ENCODE data around the gene ANGPTL2. TPM values are rescaled to one million over a fixed set of nuclear protein-coding genes. Genes with fewer than 3 reads are reported as not detected.

Gene ANGPTL2
- total and polyA plus RNA-seq, 3 experiments from 2014 or later, result not detected

DNA sequence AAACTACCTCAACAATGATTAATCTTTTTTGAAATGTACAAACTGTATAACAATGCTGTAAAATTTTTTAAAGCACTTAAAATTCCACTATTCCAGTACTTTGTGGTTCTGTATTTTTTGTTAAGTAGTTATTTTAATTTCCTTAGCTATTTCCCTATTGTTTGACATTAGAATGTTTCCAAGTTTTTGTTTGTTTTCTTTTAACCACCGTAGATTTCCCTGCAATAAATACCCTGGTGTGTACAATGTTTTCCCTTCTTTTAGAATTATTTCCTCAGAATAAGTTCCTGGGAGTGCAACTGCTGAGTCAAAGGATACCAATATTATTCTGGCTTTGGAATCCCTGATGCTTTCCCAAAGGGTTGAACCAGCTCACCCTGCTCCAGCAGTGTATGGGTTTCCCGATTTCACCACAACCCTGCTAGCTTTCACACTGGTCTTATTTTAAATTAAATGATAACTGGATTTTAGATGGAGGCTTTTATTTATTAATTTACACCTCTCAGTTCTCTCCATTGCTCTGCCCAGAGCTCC is 20.6 kb upstream of the ANGPTL2 start:
- H3K36me3 ChIP-seq (ENCODE audit: insufficient read depth, low read length), result no peaks in the 10 kb centered on the region
- Mint-ChIP-seq H3K4me3 (no peak overlapping the region), H3K9me3 (no peaks in the 10 kb centered on the region), H3K36me3 (peaks cover 0 to 9% (median 1%) of the 10 kb centered on the region in 3 donors), H3K4me1 (no peaks in the 10 kb centered on the region), H3K27ac (peak overlapping the region in 1 of 8 donors; percentile 35), H3K27me3 (peaks cover 3 to 4% of the 10 kb centered on the region in 2 donors)
- ChIA-PET CTCF (no interaction called here), POLR2A (no interaction called here)
- no peaks in the 10 kb centered on the region for H3K9me3 ChIP-seq (ENCODE audit: low read length)
- no peaks in the 10 kb centered on the region for H3K27me3 ChIP-seq (ENCODE audit: insufficient read depth, low read length, poor library complexity, severe bottlenecking)
- H3K27ac ChIP-seq (ENCODE audit: low read depth, low read length), result no peak overlapping the region
- DNase-seq, result no peak
- no peaks in the 10 kb centered on the region for H3K4me1 ChIP-seq (ENCODE audit: insufficient read depth, low read length)
- no peak overlapping the region for H3K4me3 ChIP-seq (ENCODE audit: low read length)

DNA sequence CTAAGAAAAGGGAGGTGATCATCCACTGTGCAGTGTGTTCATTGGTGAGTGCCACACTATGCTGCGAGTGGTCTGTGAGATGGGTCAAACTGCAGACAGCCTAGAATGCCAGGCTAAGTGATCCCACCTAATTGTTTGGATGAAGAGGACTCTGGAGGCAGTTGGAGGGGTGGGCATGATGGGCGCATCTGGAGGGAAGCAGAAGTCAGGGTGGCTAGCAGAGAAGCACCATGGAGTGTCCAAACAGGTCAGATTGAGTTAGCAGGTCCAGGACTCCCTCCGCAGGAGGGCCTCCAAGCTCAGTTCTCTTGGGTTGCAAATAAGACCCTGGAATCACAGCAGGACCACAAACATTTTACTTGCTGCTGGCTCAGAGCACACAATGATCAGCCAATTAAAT is 19.9 kb upstream of the ANGPTL2 start:
- peaks cover 0 to 9% (median 3%) of the 10 kb centered on the region in 3 donors for H3K36me3 Mint-ChIP-seq
- no peak for DNase-seq
- Histone ChIP-seq H3K4me1 (ENCODE audit: insufficient read depth, low read length) (no peaks in the 10 kb centered on the region), H3K36me3 (ENCODE audit: insufficient read depth, low read length) (no peaks in the 10 kb centered on the region), H3K27ac (ENCODE audit: low read depth, low read length) (no peak overlapping the region), H3K9me3 (ENCODE audit: low read length) (no peaks in the 10 kb centered on the region), H3K27me3 (ENCODE audit: insufficient read depth, low read length, poor library complexity, severe bottlenecking) (no peaks in the 10 kb centered on the region), H3K4me3 (ENCODE audit: low read length) (no peak overlapping the region)
- ChIA-PET CTCF (no interaction called here), POLR2A (no interaction called here)
- H3K4me3 Mint-ChIP-seq, result no peak overlapping the region
- no peaks in the 10 kb centered on the region for H3K4me1 Mint-ChIP-seq
- no peaks in the 10 kb centered on the region for H3K9me3 Mint-ChIP-seq
- H3K27ac Mint-ChIP-seq, result peak overlapping the region in 1 of 8 donors; percentile 21
- H3K27me3 Mint-ChIP-seq, result peaks cover 2 to 3% of the 10 kb centered on the region in 2 donors

DNA sequence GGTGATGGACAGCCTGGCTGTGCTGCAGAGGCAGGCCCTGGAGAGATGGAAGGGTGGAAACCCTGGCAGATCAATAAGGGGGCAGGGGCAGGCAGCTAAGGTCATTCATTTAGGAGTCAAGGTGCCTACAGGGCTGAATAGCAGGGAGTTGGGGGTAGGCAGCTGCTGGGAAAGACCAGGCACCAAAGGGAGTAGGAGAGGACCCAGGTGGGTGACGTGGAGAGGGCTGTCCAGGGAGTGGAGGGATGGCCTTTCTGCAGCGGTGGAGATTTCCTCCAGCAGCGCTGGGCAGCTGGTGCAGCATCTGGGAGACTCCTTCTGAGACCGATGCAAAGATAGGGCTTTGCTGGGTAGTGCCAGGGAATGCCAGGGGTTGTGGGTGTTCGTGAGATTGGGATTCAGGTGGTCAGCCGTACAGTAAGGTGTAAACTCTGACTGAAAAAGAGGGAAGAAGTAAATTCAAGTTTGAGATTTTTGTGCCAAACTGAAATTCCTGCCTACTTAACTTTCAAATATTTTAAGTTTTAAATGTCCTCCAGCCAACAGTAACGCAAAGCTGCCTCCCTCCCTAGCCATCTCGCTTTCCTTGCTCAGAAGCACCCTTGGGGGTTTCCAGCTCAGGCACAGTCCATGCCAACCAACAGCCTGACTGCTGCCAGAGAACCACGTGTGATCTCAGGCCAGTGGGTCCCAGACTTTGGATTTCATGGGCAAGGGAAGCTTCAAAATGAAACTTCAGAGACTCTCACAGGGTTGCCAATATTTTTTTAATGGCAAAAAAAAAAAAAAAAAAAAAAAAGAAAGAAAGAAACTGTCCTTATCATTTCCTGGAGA is 18.6 kb upstream of the ANGPTL2 start:
- no peaks in the 10 kb centered on the region for H3K27me3 Mint-ChIP-seq
- CTCF ChIA-PET, result no interaction called here
- H3K36me3 Mint-ChIP-seq, result peaks cover 0 to 3% (median 2%) of the 10 kb centered on the region in 3 donors
- no peak overlapping the region for H3K4me3 Mint-ChIP-seq
- Histone ChIP-seq H3K27me3 (ENCODE audit: insufficient read depth, low read length, poor library complexity, severe bottlenecking) (no peaks in the 10 kb centered on the region), H3K4me1 (ENCODE audit: insufficient read depth, low read length) (no peaks in the 10 kb centered on the region), H3K9me3 (ENCODE audit: low read length) (no peaks in the 10 kb centered on the region), H3K4me3 (ENCODE audit: low read length) (no peak overlapping the region), H3K36me3 (ENCODE audit: insufficient read depth, low read length) (no peaks in the 10 kb centered on the region), H3K27ac (ENCODE audit: low read depth, low read length) (no peak overlapping the region)
- POLR2A ChIA-PET, result no interaction called here
- DNase-seq, result no peak
- no peaks in the 10 kb centered on the region for H3K9me3 Mint-ChIP-seq
- H3K4me1 Mint-ChIP-seq, result no peaks in the 10 kb centered on the region
- peak overlapping the region in 2 of 8 donors; percentile 2 to 36 for H3K27ac Mint-ChIP-seq

DNA sequence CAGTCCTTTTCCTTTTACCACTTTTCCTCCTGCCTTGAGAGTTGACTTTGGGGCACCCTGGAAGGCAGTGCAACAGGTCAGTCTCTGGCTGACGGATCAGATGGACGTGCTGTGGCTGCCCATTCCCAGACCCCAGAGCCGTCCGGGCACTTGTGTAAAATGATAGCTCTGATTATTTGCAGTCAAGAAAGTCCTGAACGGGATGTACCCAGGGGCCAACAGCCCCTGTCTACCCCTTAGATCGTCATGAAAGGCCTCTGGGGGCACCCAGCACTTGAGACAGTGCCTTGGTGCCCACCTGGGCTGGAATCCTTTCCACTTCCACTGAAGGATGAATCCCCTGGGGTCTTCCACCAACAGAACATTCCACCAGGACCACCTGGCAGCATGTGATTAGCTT is 17.7 kb upstream of the ANGPTL2 start:
- no peak overlapping the region for H3K4me3 Mint-ChIP-seq
- H3K9me3 Mint-ChIP-seq, result no peaks in the 10 kb centered on the region
- ChIA-PET CTCF (no interaction called here), POLR2A (no interaction called here)
- no peak overlapping the region for H3K27ac Mint-ChIP-seq
- Histone ChIP-seq H3K4me1 (ENCODE audit: insufficient read depth, low read length) (no peaks in the 10 kb centered on the region), H3K4me3 (ENCODE audit: low read length) (no peak overlapping the region), H3K9me3 (ENCODE audit: low read length) (no peaks in the 10 kb centered on the region), H3K36me3 (ENCODE audit: insufficient read depth, low read length) (no peaks in the 10 kb centered on the region), H3K27ac (ENCODE audit: low read depth, low read length) (no peak overlapping the region), H3K27me3 (ENCODE audit: insufficient read depth, low read length, poor library complexity, severe bottlenecking) (no peaks in the 10 kb centered on the region)
- H3K4me1 Mint-ChIP-seq, result no peaks in the 10 kb centered on the region
- no peak for DNase-seq
- H3K36me3 Mint-ChIP-seq, result peaks cover 0 to 2% (median 0%) of the 10 kb centered on the region in 3 donors
- H3K27me3 Mint-ChIP-seq, result no peaks in the 10 kb centered on the region

DNA sequence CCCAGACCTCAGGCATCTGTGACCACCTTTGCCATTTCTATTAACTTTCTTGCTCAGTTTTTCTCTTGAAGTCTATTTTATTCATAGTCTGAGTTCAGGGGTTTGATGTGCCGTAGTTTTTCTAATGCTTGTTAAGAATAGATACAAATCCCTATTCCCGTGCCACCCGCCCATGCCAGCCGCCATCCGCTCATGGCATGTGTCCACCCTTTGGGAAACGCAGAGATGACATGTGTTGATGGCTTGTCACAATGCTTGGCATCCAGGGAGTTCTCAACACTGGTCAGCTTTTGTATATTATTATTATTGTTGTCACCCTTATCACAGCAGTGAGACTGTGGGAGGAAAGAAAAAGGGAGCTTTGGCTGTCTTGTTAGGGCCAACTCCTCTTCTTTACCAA is 17.3 kb upstream of the ANGPTL2 start:
- POLR2A ChIA-PET, result no interaction called here
- no peak overlapping the region for H3K4me3 Mint-ChIP-seq
- H3K4me3 ChIP-seq (ENCODE audit: low read length), result no peak overlapping the region
- no peaks in the 10 kb centered on the region for H3K27me3 Mint-ChIP-seq
- no peaks in the 10 kb centered on the region for H3K27me3 ChIP-seq (ENCODE audit: insufficient read depth, low read length, poor library complexity, severe bottlenecking)
- peaks cover 0 to 2% (median 0%) of the 10 kb centered on the region in 3 donors for H3K36me3 Mint-ChIP-seq
- no peaks in the 10 kb centered on the region for H3K9me3 ChIP-seq (ENCODE audit: low read length)
- no peaks in the 10 kb centered on the region for H3K4me1 Mint-ChIP-seq
- CTCF ChIA-PET, result no interaction called here
- H3K9me3 Mint-ChIP-seq, result no peaks in the 10 kb centered on the region
- peak overlapping the region in 2 of 8 donors; percentile 3 to 30 for H3K27ac Mint-ChIP-seq
- H3K36me3 ChIP-seq (ENCODE audit: insufficient read depth, low read length), result no peaks in the 10 kb centered on the region
- no peaks in the 10 kb centered on the region for H3K4me1 ChIP-seq (ENCODE audit: insufficient read depth, low read length)
- DNase-seq, result no peak
- no peak overlapping the region for H3K27ac ChIP-seq (ENCODE audit: low read depth, low read length)

DNA sequence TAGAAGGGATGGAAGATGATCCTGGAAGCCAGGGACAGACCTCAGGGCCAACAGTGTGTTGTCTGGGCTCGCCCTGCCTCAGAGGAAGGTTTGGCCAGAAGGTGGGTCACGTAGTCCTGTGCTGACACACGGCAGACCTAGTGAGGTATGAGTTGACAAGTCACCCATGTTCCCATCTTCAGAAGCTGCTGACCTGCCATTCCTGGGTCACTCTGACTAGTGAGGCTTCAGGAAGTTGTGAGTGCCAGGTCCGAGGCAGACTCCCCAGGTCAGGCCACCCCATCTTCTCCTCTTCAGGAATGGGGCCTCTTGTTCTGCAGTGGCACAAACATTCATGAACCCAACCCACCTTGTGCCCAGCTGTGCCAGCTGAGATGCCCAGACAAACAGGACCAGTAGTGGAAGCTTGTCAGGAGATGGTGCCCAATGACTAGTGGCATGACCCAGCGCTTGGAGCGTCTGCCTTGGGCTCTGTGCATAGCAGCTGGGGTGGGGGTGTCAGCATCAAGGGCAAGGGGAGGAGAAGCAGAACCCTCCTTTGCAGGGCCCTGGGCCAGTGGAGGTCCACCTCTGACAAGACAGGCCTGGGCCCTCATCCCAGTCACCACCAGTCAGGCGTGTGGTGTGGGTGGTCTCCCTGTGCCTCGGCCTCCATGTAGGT is 16.8 kb upstream of the ANGPTL2 start:
- POLR2A ChIA-PET, result no interaction called here
- Histone ChIP-seq H3K4me3 (ENCODE audit: low read length) (no peak overlapping the region), H3K9me3 (ENCODE audit: low read length) (no peaks in the 10 kb centered on the region), H3K27ac (ENCODE audit: low read depth, low read length) (no peak overlapping the region), H3K36me3 (ENCODE audit: insufficient read depth, low read length) (no peaks in the 10 kb centered on the region), H3K27me3 (ENCODE audit: insufficient read depth, low read length, poor library complexity, severe bottlenecking) (no peaks in the 10 kb centered on the region), H3K4me1 (ENCODE audit: insufficient read depth, low read length) (no peaks in the 10 kb centered on the region)
- CTCF ChIA-PET, result no interaction called here
- Mint-ChIP-seq H3K27me3 (no peaks in the 10 kb centered on the region), H3K36me3 (peaks cover 0 to 3% (median 0%) of the 10 kb centered on the region in 3 donors), H3K9me3 (no peaks in the 10 kb centered on the region), H3K4me1 (no peaks in the 10 kb centered on the region), H3K4me3 (no peak overlapping the region), H3K27ac (peak overlapping the region in 1 of 8 donors; percentile 30)
- no peak for DNase-seq

DNA sequence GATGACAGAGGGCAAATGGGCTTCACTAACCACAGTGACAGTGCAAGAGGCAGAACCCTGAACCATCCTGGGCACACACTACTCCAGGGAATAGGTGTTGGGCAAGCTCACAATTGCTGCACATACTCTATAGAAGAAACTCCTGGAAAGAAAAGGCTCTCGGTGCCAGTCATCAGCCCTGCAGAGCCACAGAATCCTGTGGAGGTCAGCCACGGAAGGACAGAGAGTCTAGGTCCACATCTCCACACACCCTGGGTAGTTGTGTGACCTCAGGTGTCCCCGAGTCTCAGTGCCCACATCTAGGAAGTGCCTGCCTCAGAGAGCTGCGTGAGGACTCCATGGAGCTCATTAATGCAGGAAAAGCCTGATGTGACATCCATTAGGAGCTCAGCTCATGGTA is 16.0 kb upstream of the ANGPTL2 start:
- ChIA-PET CTCF (no interaction called here), POLR2A (no interaction called here)
- no peaks in the 10 kb centered on the region for H3K9me3 ChIP-seq (ENCODE audit: low read length)
- H3K27me3 ChIP-seq (ENCODE audit: insufficient read depth, low read length, poor library complexity, severe bottlenecking), result no peaks in the 10 kb centered on the region
- no peaks in the 10 kb centered on the region for H3K4me1 ChIP-seq (ENCODE audit: insufficient read depth, low read length)
- no peaks in the 10 kb centered on the region for H3K9me3 Mint-ChIP-seq
- peaks cover 0 to 3% (median 0%) of the 10 kb centered on the region in 3 donors for H3K36me3 Mint-ChIP-seq
- no peaks in the 10 kb centered on the region for H3K4me1 Mint-ChIP-seq
- H3K27me3 Mint-ChIP-seq, result no peaks in the 10 kb centered on the region
- no peak overlapping the region for H3K27ac Mint-ChIP-seq
- H3K36me3 ChIP-seq (ENCODE audit: insufficient read depth, low read length), result no peaks in the 10 kb centered on the region
- H3K27ac ChIP-seq (ENCODE audit: low read depth, low read length), result no peak overlapping the region
- H3K4me3 ChIP-seq (ENCODE audit: low read length), result no peak overlapping the region
- H3K4me3 Mint-ChIP-seq, result no peak overlapping the region
- no peak for DNase-seq

DNA sequence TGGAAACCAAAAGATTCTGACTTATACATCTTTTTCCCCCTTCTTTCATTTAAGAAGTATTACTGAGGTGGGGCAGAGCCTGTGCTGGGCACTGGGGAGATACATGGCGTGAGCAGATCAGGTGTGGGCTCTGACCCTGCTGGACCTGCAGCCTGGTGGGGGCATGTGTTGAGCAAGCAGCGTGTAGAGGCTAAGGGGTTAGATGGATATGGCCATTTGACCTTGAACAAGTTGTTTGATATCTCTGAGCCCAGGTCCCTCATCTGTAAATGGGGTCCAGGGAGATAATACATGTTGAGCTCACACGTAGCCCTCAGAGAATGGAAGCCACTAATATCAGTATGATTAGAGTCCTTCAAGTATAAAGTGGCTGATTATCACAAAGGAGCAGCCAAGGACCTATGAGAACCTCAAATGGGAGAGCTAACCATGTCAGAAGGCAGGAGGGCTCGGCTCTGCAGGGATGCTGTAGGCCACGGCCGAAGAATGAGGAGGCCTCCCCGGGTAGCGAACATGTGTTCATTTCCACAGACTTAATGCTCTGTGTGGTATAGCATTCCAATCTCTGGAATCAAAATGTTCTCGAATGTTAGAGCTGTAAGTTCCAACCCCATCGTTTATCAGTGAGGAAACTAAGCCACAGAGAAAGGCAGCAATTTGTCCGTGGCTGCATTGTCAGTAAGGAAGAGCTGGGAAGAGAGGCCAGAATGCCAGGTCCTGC is 15.4 kb upstream of the ANGPTL2 start:
- no peaks in the 10 kb centered on the region for H3K27me3 ChIP-seq (ENCODE audit: insufficient read depth, low read length, poor library complexity, severe bottlenecking)
- H3K4me1 ChIP-seq (ENCODE audit: insufficient read depth, low read length), result no peaks in the 10 kb centered on the region
- H3K9me3 ChIP-seq (ENCODE audit: low read length), result no peaks in the 10 kb centered on the region
- no peak for DNase-seq
- ChIA-PET POLR2A (no interaction called here), CTCF (no interaction called here)
- H3K4me3 Mint-ChIP-seq, result no peak overlapping the region
- no peaks in the 10 kb centered on the region for H3K36me3 ChIP-seq (ENCODE audit: insufficient read depth, low read length)
- H3K27ac ChIP-seq (ENCODE audit: low read depth, low read length), result no peak overlapping the region
- no peaks in the 10 kb centered on the region for H3K9me3 Mint-ChIP-seq
- no peak overlapping the region for H3K4me3 ChIP-seq (ENCODE audit: low read length)
- no peaks in the 10 kb centered on the region for H3K4me1 Mint-ChIP-seq
- H3K27ac Mint-ChIP-seq, result peak overlapping the region in 1 of 8 donors; percentile 17
- H3K36me3 Mint-ChIP-seq, result peaks cover 0 to 3% (median 0%) of the 10 kb centered on the region in 3 donors
- no peaks in the 10 kb centered on the region for H3K27me3 Mint-ChIP-seq
